SW480 (cell line): ENCODE data around the gene MIX23.

Experiments
- DNase-seq: peaks from one replicate; pipeline ENCODE4 v3.0.0-alpha.2; 2016; ENCODE audit warnings: low spot score

MIX23 gene

GRCh38 chr3:122351612-122352011 is 31.4 kb downstream of the MIX23 start:
- DNase-seq: no peak

- no peak for DNase-seq
These were observed 32.1 kb downstream of the MIX23 start for GRCh38 chr3:122350814-122351418.

GRCh38 chr3:122349171-122349570 is 33.9 kb downstream of the MIX23 start:
- DNase-seq: no peak

- DNase-seq: no peak
These were observed 39.4 kb downstream of the MIX23 start for GRCh38 chr3:122343654-122344053.

GRCh38 chr3:122342803-122343202 is 40.2 kb downstream of the MIX23 start:
- DNase-seq: no peak

- DNase-seq: no peak
These were observed 50.5 kb downstream of the MIX23 start for GRCh38 chr3:122332551-122332950.

- no peak for DNase-seq
These were observed 51.1 kb downstream of the MIX23 start for GRCh38 chr3:122331886-122332285.

GRCh38 chr3:122325769-122326168 is 57.3 kb downstream of the MIX23 start:
- no peak for DNase-seq

- no peak for DNase-seq
These were observed 58.1 kb downstream of the MIX23 start, which contains the start of gene CSTA for GRCh38 chr3:122324871-122325323. TSS of gene CSTA (plus strand) at chr3:122325248. CDS start at chr3:122325293, 45 bp downstream.

GRCh38 chr3:122322095-122323075 is 60.6 kb downstream of the MIX23 start:
- DNase-seq: no peak

GRCh38 chr3:122318620-122319019 is 64.4 kb downstream of the MIX23 start:
- no peak for DNase-seq

GRCh38 chr3:122316368-122316767 is 66.7 kb downstream of the MIX23 start:
- no peak for DNase-seq

- no peak for DNase-seq
These were observed 67.4 kb downstream of the MIX23 start for GRCh38 chr3:122315619-122316018.

- DNase-seq: no peak
These were observed 68.7 kb downstream of the MIX23 start for GRCh38 chr3:122314228-122314876.

GRCh38 chr3:122313281-122313680 is 69.8 kb downstream of the MIX23 start:
- no peak for DNase-seq

GRCh38 chr3:122312826-122313225 is 70.2 kb downstream of the MIX23 start:
- DNase-seq: no peak

- DNase-seq: no peak
These were observed 72.7 kb downstream of the MIX23 start for GRCh38 chr3:122310361-122310760.
